ENCODE measurements around the gene SRRM2. TPM values are rescaled to one million over a fixed set of nuclear protein-coding genes. Genes with fewer than 3 reads are reported as not detected.
A peak's percentile ranks its signal among the peaks of the same experiment; 100 is the strongest.

SRRM2 gene
- total RNA-seq, 1 donor: 130 TPM

DNA sequence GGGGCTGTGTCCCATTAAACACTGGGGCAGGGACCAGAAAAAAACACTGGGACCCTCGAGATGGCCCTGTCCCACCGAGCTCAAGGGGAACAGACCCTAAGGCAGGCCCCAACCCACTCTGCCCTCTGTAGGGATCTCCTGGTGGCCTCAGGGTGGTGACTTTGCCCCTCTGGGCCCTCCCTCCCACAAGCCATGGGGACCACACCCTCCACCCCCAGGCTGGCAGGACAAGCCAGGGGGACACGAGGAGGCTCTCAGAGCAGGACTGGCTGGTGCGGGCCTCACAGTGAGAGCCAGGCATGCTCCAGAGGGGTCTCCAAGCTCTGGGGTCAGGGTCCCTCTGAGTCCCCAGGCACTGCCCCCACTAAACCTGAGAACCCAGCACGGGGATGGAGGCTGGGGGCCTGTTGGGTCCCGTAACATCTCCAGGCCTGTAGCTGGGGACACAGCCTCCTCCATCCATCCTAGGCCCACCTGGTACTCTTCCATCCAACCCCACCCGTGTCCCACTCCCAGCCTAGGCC is 14.5 kb upstream of the SRRM2 start:
- DNase-seq (ENCODE audit: low read depth in 2 of 3, low spot score in 2 of 3): no peak

DNA sequence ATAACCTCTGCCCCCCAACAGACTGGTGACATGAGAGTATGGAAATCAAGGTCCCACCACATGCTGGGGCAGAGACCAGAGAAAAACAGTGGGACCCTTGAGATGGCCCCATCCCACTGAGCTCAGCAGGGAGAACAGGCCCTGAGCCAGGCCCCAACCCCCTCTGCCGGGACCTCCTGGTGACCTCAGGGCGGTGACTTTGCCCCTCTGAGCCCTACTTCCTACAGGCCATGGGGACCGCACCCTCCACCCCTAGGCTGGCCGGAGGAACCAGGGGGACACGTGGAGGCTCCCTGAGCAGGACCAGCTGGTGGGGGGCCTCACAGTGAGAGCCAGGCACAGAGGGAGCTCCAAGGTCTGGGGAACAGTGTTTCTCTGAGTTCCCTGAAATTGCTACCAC is 13.8 kb upstream of the SRRM2 start:
- DNase-seq (ENCODE audit: low read depth in 2 of 3, low spot score in 2 of 3): no peak

- no peak for DNase-seq (ENCODE audit: low read depth in 2 of 3, low spot score in 2 of 3)
These were observed 12.6 kb upstream of the SRRM2 start for GRCh38 chr16:2739625-2740430.

- DNase-seq (ENCODE audit: low read depth in 2 of 3, low spot score in 2 of 3): no peak
These were observed 12.0 kb upstream of the SRRM2 start for GRCh38 chr16:2740476-2740875.

- DNase-seq (ENCODE audit: low read depth in 2 of 3, low spot score in 2 of 3): no peak
These were observed 11.3 kb upstream of the SRRM2 start for GRCh38 chr16:2741168-2741567.

DNA sequence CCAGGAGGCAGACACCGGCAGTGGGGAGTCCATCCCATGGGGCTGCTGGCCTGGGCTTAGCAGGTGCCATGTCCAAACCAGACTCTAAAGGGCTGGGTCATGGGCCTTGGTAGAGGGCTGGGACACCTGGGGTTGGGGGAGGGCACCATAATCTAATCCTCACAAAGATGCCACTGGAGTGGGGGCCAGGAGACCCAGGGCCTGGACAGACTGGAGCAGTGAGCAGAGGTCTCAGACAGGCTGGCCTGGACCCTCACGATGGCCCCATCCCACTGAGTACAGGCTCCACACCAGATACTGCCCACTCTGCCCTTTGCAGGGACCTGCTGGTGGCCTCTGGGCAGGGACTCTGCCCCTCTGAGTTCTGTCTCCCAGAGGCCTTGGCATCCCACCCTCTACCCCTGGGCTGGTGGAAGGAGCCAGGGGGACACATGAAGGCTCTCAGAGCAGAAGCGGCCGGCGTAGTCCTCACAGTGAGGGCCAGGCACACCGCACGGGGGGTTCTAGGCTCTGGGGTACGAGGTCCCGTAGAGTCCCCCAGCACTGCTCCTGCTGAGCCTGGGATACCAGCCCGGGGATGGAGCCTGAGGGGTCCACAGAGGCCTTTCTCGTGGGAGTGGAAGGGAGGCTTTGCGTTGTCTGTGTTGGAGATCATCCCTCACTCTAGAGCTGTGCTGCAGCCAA is 10.0 kb upstream of the SRRM2 start:
- DNase-seq (ENCODE audit: low read depth in 2 of 3, low spot score in 2 of 3): no peak

GRCh38 chr16:2743007-2743810 is 9.2 kb upstream of the SRRM2 start:
- no peak for DNase-seq (ENCODE audit: low read depth in 2 of 3, low spot score in 2 of 3)

GRCh38 chr16:2744711-2745110 is 7.7 kb upstream of the SRRM2 start:
- DNase-seq (ENCODE audit: low read depth in 2 of 3, low spot score in 2 of 3): no peak

- no peak for DNase-seq (ENCODE audit: low read depth in 2 of 3, low spot score in 2 of 3)
These were observed 7.1 kb upstream of the SRRM2 start for GRCh38 chr16:2745116-2745890.

DNA sequence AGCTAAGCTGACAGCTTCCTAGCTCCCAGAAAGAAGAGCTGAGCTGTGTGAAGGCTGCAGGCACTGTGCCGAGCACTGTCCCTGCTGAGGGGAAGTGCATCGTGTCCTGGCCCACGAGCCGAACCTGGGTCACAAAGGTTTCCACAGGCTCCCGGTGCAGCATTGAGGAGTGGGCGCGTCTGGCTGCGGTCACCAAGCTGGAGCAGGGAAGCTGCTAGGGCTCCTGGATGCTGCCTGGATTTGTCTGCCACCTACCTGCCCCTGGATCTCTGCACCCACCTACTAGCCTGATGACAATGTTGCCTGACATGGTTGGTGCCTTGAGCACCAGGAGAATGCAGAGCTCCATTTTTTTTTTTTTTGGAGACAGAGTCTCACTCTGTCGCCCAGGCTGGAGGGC is 6.5 kb upstream of the SRRM2 start:
- no peak for DNase-seq (ENCODE audit: low read depth in 2 of 3, low spot score in 2 of 3)

- no peak for DNase-seq (ENCODE audit: low read depth in 2 of 3, low spot score in 2 of 3)
These were observed 3.5 kb upstream of the SRRM2 start for GRCh38 chr16:2748757-2749455.

DNA sequence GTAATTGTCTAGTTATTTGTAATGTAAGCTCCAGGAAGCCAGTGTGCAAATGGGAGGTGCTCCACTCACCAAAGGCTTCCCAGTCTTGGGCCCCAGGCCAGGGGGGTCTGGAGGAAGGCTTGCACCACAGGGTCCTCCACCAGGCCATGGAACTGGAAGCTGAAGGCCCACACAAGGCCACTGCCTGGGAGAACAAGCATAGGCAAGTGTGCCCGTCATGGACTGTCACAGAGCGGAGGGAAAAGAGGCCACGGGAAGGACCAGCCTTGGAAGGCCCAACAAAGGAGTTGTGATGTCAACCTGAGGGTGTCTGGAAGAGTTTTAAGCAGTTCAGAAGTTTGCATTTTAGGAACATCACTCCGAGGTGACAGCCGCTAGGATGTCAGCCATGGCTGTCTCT is 3.0 kb upstream of the SRRM2 start:
- no peak for DNase-seq (ENCODE audit: low read depth in 2 of 3, low spot score in 2 of 3)

- no peak for DNase-seq (ENCODE audit: low read depth in 2 of 3, low spot score in 2 of 3)
These were observed 2.5 kb upstream of the SRRM2 start for GRCh38 chr16:2749936-2750335.

DNA sequence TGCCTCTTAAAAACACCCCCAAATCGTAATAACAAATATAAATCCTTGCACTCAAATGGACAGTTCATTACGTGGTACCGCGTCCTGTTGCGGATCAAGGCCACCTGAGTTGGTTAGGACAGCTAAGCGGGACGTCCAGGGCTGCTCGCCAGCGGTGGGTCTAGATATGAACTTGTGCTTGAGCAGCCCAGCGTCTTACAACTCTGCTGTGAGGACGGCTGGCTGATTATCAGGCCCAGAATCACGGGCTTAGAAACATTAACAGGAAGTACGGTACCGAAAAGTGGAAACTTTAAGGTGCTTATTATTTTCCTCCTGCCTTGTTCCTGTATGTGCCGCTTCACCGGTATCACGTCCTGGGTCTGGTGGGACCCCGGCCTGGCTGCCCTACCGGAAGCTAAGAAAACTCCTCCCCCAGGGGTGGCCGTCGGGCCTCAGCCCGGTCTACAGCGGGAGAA is 832 bp upstream of the SRRM2 start:
- DNase-seq (ENCODE audit: low read depth in 2 of 3, low spot score in 2 of 3): no peak

DNA sequence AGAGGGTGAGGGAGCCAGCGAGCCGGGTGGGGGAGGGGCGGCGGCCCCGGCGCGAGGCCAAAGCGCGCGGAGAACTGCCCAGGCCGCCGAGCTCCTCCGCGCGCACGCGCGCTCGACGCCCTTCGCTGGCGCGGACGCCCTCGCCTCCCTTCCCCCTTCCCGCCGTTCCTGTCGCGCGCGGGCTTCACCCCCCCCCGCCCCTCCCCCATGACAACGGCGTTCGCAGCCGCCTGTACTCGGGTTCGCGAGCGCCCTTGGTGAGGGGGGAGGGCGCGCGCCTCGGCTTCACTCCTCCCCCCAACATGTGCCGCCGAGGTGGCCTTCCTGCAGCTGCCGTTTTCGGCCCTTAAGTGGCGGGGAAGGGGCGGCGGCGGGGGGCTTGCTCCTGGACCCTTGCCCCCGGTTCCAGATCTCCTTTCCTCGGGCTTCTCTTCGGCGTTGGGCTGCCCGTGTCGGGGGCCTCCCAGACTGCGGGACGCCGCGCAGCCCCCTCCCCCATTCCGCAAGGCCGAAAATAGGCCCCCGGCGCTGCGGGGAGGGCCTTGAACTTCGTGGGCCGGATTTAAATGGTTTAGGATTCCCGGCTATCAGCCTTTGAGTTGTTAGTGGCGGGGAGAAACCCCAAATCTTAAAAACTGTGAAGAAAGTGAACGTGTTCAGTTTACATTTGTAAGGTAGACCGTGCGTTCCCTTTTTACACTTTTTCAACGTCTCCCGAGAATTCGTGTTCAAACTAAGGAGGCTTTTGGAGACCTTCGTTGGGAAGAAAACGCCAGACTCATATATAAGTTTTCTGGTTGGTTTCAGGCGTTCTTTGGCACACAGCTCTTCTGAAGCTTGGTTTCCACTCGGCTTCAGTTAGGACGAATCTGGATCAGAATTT is 653 bp downstream of the SRRM2 start:
- peak in 2 of 3 donors; percentile 69 to 76 for DNase-seq (ENCODE audit: low read depth in 2 of 3, low spot score in 2 of 3)

DNA sequence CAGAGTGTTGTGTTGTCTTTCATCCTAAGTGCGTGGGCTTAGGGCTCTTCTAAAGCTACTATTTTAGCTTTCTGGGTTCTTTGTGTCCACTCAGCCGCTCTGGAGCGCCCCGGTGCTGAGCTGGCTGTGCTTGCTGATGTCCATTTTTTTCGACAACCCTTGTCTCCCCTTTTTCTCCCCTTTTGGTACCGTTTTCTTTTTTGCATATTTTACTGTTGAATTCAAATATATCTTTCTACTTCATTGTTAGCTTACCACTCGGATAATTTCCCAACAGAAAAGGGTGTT is 1.2 kb downstream of the SRRM2 start:
- DNase-seq (ENCODE audit: low read depth in 2 of 3, low spot score in 2 of 3): no peak

- no peak for DNase-seq (ENCODE audit: low read depth in 2 of 3, low spot score in 2 of 3)
These were observed 2.7 kb downstream of the SRRM2 start for GRCh38 chr16:2755158-2755557.

- DNase-seq (ENCODE audit: low read depth in 2 of 3, low spot score in 2 of 3): no peak
These were observed 4.0 kb downstream of the SRRM2 start for GRCh38 chr16:2756288-2757015.

Data from hematopoietic multipotent progenitor cell (in vitro differentiated cells).